ENCODE results near the gene CYTH3.

The CYTH3 gene

GRCh38 chr7:6268023-6268900 is 4.2 kb downstream of the CYTH3 start:
- no peak overlapping the region for H3K4me3 ChIP-seq (ENCODE audit: control insufficient read depth, low read depth, low read length)
- TF ChIP-seq CTCF (conservative IDR thresholded peaks at IDR 0.05; ENCODE audit: control insufficient read depth, insufficient read depth, low read depth, low read length), result no peak
- no peak for DNase-seq (ENCODE audit: low read depth)

- no peak for DNase-seq (ENCODE audit: low read depth)
- H3K4me3 ChIP-seq (ENCODE audit: control insufficient read depth, low read depth, low read length), result no peak overlapping the region
- no peak for TF ChIP-seq CTCF (conservative IDR thresholded peaks at IDR 0.05; ENCODE audit: control insufficient read depth, insufficient read depth, low read depth, low read length)
Observed at GRCh38 chr7:6266699-6267098, 5.7 kb downstream of the CYTH3 start.

GRCh38 chr7:6262221-6262620 is 10.2 kb downstream of the CYTH3 start:
- no peak for TF ChIP-seq CTCF (conservative IDR thresholded peaks at IDR 0.05; ENCODE audit: control insufficient read depth, insufficient read depth, low read depth, low read length)
- no peak for DNase-seq (ENCODE audit: low read depth)

GRCh38 chr7:6261699-6262098 is 10.7 kb downstream of the CYTH3 start:
- DNase-seq (ENCODE audit: low read depth), result no peak
- TF ChIP-seq CTCF (conservative IDR thresholded peaks at IDR 0.05; ENCODE audit: control insufficient read depth, insufficient read depth, low read depth, low read length), result no peak
- H3K4me3 ChIP-seq (ENCODE audit: control insufficient read depth, low read depth, low read length), result no peak overlapping the region

More at GRCh38 chr7:6262221-6262620, 10.2 kb downstream of the CYTH3 start:
- no peak overlapping the region for H3K4me3 ChIP-seq (ENCODE audit: control insufficient read depth, low read depth, low read length)

- no peak overlapping the region for H3K4me3 ChIP-seq (ENCODE audit: control insufficient read depth, low read depth, low read length)
- peak; percentile 92 for DNase-seq (ENCODE audit: low read depth)
- no peak for TF ChIP-seq CTCF (conservative IDR thresholded peaks at IDR 0.05; ENCODE audit: control insufficient read depth, insufficient read depth, low read depth, low read length)
Observed at GRCh38 chr7:6260291-6261187, 11.9 kb downstream of the CYTH3 start.

- TF ChIP-seq CTCF (conservative IDR thresholded peaks at IDR 0.05; ENCODE audit: control insufficient read depth, insufficient read depth, low read depth, low read length), result no peak
- no peak overlapping the region for H3K4me3 ChIP-seq (ENCODE audit: control insufficient read depth, low read depth, low read length)
Observed at GRCh38 chr7:6259257-6259656, 13.2 kb downstream of the CYTH3 start.

More at GRCh38 chr7:6259257-6259656, 13.2 kb downstream of the CYTH3 start:
- DNase-seq (ENCODE audit: low read depth), result no peak
